ENCODE results near the gene TMEM229B. TPM values are rescaled to one million over a fixed set of nuclear protein-coding genes. Genes with fewer than 3 reads are reported as not detected.

Gene TMEM229B
- total RNA-seq, 1 donor from 2014 or later: 1.3 TPM

- Histone ChIP-seq H3K79me2 (ENCODE audit: insufficient read depth, low read length) (no peaks in the 10 kb centered on the region), H3K27ac (ENCODE audit: low read depth, low read length) (no peak overlapping the region), H3K36me3 (ENCODE audit: insufficient read depth, low read length) (no peaks in the 10 kb centered on the region), H3K27me3 (ENCODE audit: insufficient read depth, low read length) (peaks cover 46% of the 10 kb centered on the region), H4K20me1 (ENCODE audit: insufficient read depth, low read length) (no peaks in the 10 kb centered on the region), H3K9ac (ENCODE audit: low read length) (no peak overlapping the region), H3K4me3 (ENCODE audit: insufficient read depth, low read depth, low read length) (no peak overlapping the region), H3K4me1 (ENCODE audit: insufficient read depth, low read length) (no peaks in the 10 kb centered on the region), H2AFZ (ENCODE audit: low read depth, low read length) (peak overlapping the region; percentile 50), H3K4me2 (ENCODE audit: low read length) (no peak overlapping the region), H3K9me3 (ENCODE audit: insufficient read depth, low read depth, low read length) (no peaks in the 10 kb centered on the region)
- FAIRE-seq (no peak), DNase-seq (ENCODE audit: low read depth) (peak; percentile 16)
- Mint-ChIP-seq H3K9me3 (ENCODE audit: unreplicated experiment) (no peaks in the 10 kb centered on the region), H3K27ac (ENCODE audit: unreplicated experiment) (no peak overlapping the region), H3K36me3 (ENCODE audit: low read depth, unreplicated experiment) (no peaks in the 10 kb centered on the region), H3K27me3 (ENCODE audit: low read depth, unreplicated experiment) (peaks cover 16% of the 10 kb centered on the region), H3K4me1 (ENCODE audit: low read depth, unreplicated experiment) (peaks cover 6% of the 10 kb centered on the region), H3K4me3 (ENCODE audit: unreplicated experiment) (no peak overlapping the region)
- TF ChIP-seq, protein P1, sequence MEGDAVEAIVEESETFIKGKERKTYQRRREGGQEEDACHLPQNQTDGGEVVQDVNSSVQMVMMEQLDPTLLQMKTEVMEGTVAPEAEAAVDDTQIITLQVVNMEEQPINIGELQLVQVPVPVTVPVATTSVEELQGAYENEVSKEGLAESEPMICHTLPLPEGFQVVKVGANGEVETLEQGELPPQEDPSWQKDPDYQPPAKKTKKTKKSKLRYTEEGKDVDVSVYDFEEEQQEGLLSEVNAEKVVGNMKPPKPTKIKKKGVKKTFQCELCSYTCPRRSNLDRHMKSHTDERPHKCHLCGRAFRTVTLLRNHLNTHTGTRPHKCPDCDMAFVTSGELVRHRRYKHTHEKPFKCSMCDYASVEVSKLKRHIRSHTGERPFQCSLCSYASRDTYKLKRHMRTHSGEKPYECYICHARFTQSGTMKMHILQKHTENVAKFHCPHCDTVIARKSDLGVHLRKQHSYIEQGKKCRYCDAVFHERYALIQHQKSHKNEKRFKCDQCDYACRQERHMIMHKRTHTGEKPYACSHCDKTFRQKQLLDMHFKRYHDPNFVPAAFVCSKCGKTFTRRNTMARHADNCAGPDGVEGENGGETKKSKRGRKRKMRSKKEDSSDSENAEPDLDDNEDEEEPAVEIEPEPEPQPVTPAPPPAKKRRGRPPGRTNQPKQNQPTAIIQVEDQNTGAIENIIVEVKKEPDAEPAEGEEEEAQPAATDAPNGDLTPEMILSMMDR (IDR thresholded peaks at IDR 0.05; ENCODE audit: insufficient read depth, low read depth, low read length): peak; percentile 65
- no peak for TF ChIP-seq EZH2 (IDR thresholded peaks at IDR 0.05; ENCODE audit: insufficient read depth, low read length)
These were observed 38.3 kb upstream of the TMEM229B start for GRCh38 chr14:67526676-67527459.

GRCh38 chr14:67526181-67526580 lies 37.7 kb upstream of the TMEM229B start:
- Histone ChIP-seq H3K4me2 (ENCODE audit: low read length) (no peak overlapping the region), H3K4me1 (ENCODE audit: insufficient read depth, low read length) (no peaks in the 10 kb centered on the region), H3K9me3 (ENCODE audit: insufficient read depth, low read depth, low read length) (no peaks in the 10 kb centered on the region), H3K27ac (ENCODE audit: low read depth, low read length) (no peak overlapping the region), H3K27me3 (ENCODE audit: insufficient read depth, low read length) (peaks cover 52% of the 10 kb centered on the region), H3K79me2 (ENCODE audit: insufficient read depth, low read length) (no peaks in the 10 kb centered on the region), H3K36me3 (ENCODE audit: insufficient read depth, low read length) (no peaks in the 10 kb centered on the region), H4K20me1 (ENCODE audit: insufficient read depth, low read length) (no peaks in the 10 kb centered on the region), H3K9ac (ENCODE audit: low read length) (no peak overlapping the region), H3K4me3 (ENCODE audit: insufficient read depth, low read depth, low read length) (no peak overlapping the region), H2AFZ (ENCODE audit: low read depth, low read length) (no peak overlapping the region)
- H3K36me3 Mint-ChIP-seq (ENCODE audit: low read depth, unreplicated experiment): no peaks in the 10 kb centered on the region
- DNase-seq (ENCODE audit: low read depth) (no peak), FAIRE-seq (no peak)
- H3K9me3 Mint-ChIP-seq (ENCODE audit: unreplicated experiment): no peaks in the 10 kb centered on the region
- peaks cover 19% of the 10 kb centered on the region for H3K27me3 Mint-ChIP-seq (ENCODE audit: low read depth, unreplicated experiment)
- peaks cover 6% of the 10 kb centered on the region for H3K4me1 Mint-ChIP-seq (ENCODE audit: low read depth, unreplicated experiment)
- no peak overlapping the region for H3K27ac Mint-ChIP-seq (ENCODE audit: unreplicated experiment)
- no peak for TF ChIP-seq EZH2 (IDR thresholded peaks at IDR 0.05; ENCODE audit: insufficient read depth, low read length)
- TF ChIP-seq, protein P1 (IDR thresholded peaks at IDR 0.05; ENCODE audit: insufficient read depth, low read depth, low read length): no peak
- H3K4me3 Mint-ChIP-seq (ENCODE audit: unreplicated experiment): no peak overlapping the region

GRCh38 chr14:67525389-67525788 lies 36.9 kb upstream of the TMEM229B start:
- peaks cover 6% of the 10 kb centered on the region for H3K4me1 Mint-ChIP-seq (ENCODE audit: low read depth, unreplicated experiment)
- no peak overlapping the region for H3K27ac ChIP-seq (ENCODE audit: low read depth, low read length)
- H3K9me3 Mint-ChIP-seq (ENCODE audit: unreplicated experiment): no peaks in the 10 kb centered on the region
- H3K9me3 ChIP-seq (ENCODE audit: insufficient read depth, low read depth, low read length): no peaks in the 10 kb centered on the region
- H3K79me2 ChIP-seq (ENCODE audit: insufficient read depth, low read length): no peaks in the 10 kb centered on the region
- peaks cover 57% of the 10 kb centered on the region for H3K27me3 ChIP-seq (ENCODE audit: insufficient read depth, low read length)
- no peak overlapping the region for H2AFZ ChIP-seq (ENCODE audit: low read depth, low read length)
- H3K4me1 ChIP-seq (ENCODE audit: insufficient read depth, low read length): no peaks in the 10 kb centered on the region
- FAIRE-seq: no peak
- no peak overlapping the region for H3K4me3 ChIP-seq (ENCODE audit: insufficient read depth, low read depth, low read length)
- no peaks in the 10 kb centered on the region for H3K36me3 Mint-ChIP-seq (ENCODE audit: low read depth, unreplicated experiment)
- TF ChIP-seq, protein P1 (IDR thresholded peaks at IDR 0.05; ENCODE audit: insufficient read depth, low read depth, low read length): no peak
- TF ChIP-seq EZH2 (IDR thresholded peaks at IDR 0.05; ENCODE audit: insufficient read depth, low read length): no peak
- no peak overlapping the region for H3K27ac Mint-ChIP-seq (ENCODE audit: unreplicated experiment)
- no peak for DNase-seq (ENCODE audit: low read depth)
- H4K20me1 ChIP-seq (ENCODE audit: insufficient read depth, low read length): no peaks in the 10 kb centered on the region
- H3K36me3 ChIP-seq (ENCODE audit: insufficient read depth, low read length): no peaks in the 10 kb centered on the region
- H3K9ac ChIP-seq (ENCODE audit: low read length): no peak overlapping the region
- peaks cover 17% of the 10 kb centered on the region for H3K27me3 Mint-ChIP-seq (ENCODE audit: low read depth, unreplicated experiment)
- no peak overlapping the region for H3K4me3 Mint-ChIP-seq (ENCODE audit: unreplicated experiment)
- H3K4me2 ChIP-seq (ENCODE audit: low read length): no peak overlapping the region
